ENCODE data around the gene FIZ1. TPM values are rescaled to one million over a fixed set of nuclear protein-coding genes. Genes with fewer than 3 reads are reported as not detected.
"Not testable (repeated sequence)": the region's sequence is repeated elsewhere in the genome, so short reads cannot be mapped to it uniquely, and the experiment has no call there.

Gene FIZ1
- total RNA-seq, 1 experiment from 2014 or later, result 4.1 TPM

GRCh38 chr19:55594996-55595545, 4.2 kb downstream of the FIZ1 start:
- DNase-seq (ENCODE audit: low read depth), result no peak

DNA sequence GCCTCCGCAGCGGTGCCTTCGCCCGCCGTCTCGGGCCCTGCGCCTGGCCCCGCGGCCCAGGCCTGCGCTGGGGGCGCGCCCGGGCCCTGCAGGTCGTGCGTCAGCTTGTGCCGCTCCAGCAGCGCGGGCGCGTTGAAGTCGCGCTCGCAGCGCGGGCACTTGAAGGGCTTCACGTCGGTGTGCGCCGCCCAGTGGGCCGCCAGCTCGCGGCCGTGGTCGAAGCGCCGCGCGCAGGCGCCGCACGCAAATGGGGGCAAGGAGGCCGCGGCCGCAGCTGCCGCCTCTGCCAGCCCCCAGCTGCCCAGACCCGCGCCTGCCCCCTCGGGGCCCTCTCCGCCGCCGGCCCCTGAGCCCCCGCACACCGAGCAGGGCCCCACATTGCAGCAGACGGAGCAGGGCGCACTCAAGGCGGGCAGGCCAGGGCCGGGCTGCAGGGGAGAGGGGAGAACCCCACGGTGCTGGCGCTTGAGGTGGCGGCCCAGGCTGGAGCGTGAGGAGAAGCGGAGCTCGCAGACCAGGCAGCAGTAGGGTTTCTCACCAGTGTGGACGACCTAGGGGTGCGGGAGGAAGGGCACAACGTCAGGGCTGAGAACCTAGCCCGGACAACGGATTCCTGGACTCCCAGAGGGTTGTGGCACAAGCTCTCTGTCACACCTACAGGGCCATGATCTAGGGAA, 6.1 kb downstream of the FIZ1 start:
- DNase-seq (ENCODE audit: low read depth), result no peak

DNA sequence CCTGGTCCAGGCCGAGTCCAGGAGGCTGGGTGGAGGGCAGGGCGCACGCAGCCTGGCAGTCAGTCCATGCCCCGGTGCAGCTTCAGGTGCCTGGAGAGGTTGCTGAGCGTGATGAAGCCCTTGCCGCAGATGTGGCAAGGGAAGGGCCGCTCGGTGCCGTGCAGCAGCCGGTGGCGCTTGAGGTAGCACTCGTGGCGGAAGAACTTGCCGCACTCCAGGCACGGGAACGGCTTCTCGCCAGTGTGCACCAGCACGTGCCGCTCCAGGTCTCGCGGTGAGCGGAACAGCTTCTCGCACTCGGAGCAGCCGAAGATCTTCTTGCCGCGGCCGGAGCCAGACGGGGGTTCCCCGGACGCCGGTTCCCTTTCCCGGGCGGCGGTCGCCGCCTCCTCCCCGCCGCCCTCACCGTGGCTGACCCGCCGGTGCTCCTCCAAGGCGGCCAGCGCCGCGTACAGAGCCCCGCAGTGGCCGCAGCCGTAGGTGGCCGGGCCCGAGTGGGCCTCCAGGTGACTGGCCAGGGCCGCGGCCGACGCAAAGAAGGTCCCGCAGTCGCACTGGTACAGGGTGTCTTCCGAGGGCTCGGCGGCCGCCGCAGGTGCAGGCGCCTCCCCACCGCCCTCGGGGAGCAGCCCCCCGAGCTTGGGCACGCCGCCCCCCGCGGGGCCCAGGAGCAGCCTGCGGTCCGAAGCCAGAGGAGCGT, 6.8 kb downstream of the FIZ1 start:
- no peak for DNase-seq (ENCODE audit: low read depth)

GRCh38 chr19:55591555-55591954, 7.8 kb downstream of the FIZ1 start:
- DNase-seq (ENCODE audit: low read depth), result no peak

GRCh38 chr19:55590617-55591016, 8.7 kb downstream of the FIZ1 start:
- peak; percentile 39 for DNase-seq (ENCODE audit: low read depth)

DNA sequence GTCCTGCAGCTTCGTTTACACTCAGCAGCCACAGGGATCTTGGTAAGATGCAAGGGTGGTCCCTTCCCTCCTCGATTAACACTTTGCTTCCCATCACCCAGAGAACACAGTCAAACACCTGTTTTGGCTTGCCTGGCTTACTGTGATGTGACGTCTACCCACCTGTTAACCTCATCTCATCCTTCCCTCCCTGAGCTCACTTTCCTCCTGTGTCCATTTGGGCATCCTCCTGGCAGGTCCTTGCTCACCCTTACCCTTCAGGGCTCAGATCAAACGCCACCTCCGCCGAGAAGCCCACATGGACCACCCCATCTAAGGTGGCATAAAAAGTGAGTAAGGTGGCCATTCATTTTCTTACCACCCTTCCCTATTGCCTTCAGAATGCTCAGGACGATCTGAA, 9.2 kb downstream of the FIZ1 start:
- no peak for DNase-seq (ENCODE audit: low read depth)

DNA sequence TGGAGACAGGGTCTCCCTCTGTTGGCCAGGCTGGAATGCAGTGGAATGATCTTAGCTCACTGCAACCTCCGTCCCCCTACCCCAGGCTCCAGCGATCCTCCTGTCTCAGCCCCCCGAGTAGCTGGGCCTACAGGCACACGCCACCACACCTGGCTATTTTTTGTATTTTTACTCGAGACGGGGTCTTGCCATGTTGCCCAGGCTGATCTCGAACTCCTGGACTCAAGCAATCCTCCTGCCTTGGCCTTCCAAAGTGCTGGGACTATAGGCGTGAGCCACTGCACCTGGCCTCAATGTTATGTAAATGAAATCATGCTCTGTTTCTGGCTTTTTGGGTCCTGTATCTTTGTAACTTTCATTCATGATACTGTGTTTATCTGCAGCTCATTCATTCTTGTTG, 10.6 kb downstream of the FIZ1 start:
- no peak for DNase-seq (ENCODE audit: low read depth)

DNA sequence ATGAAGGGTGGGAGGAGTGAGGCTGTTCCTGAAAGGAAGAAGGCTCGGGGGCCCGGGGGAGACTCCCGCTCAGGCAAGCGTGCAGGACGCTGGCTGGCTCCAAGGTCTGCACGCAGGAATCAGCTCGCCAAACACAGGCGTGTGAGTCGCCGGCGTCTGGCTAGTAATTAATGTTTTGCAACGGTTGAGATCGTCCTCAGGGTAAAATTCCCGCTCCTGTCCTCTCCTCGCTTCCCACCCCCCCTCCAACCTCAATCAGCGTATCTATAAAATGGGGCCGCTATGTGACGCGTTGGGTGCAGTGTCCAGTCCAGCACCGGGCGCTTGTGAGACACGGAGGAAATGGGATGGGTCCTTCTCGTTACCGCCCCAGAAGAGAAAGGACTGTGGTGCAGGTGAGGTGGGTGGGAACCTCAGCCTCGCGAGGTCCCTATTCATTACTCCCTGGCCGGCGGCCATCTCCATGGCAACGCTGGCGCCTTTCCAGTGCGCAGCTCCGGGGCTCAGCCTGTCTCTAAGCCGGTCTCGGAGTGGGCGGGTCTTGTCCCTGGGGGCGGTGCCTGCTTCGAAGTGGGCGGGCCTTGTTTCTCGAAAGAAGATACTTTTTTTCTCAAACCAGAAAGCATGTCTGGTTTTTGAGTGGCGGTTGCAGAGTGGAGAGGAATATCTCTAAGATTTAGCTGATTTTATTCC, 12.2 kb downstream of the FIZ1 start:
- DNase-seq (ENCODE audit: low read depth), result peak; percentile 97

DNA sequence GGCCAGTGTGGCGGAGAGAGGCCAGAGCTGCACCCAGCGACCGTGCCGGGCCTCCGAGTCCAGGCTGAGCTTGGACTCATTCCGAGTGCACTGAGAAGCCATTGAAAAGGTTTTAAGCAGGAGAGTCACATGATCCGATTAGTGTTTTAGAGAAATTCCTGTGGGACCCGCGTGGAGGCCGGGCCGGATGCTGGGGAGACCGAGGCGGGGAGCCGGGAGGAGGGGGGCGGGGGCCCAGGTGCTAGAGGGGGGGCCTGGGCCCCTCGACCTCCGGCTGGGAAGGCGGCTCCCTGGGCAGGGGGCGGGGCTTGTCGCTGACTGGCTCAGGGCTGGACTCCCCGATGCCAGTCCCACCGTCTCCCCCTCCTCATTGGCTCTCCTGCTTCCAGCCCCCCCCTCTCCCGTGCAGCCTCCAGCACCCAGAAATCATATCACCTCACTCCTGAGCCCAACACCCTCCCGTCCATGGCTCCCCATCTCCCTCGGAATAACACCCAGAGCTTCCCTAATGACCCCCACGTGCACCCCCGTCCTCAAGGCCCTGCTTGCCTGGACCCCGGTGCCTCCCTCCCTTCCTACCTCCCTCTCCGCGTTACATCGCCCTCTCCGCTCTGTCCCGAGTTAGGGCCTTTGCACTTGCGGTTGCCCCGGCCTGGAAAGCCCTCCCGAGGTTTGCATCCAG, 13.5 kb downstream of the FIZ1 start:
- DNase-seq (ENCODE audit: low read depth), result peak; percentile 86

DNA sequence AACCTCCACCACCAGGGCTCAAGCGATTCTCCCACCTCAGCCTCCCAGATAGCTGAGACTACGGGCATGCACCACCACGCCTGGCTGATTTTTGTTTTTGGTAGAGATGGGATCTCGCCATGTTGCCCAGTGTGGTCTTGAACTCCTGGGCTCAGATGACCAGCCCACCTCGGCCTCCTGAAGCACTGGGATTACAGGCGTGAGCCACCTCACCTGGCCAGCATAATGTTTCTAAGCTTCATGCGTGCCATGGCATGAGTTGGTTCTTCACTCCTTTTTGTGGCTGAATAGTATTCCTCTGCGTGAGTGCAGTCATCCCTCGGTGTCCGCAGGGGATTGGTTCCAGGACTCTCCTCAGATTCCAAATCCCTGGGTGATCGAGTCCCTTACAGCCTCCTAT, 14.4 kb downstream of the FIZ1 start:
- no peak for DNase-seq (ENCODE audit: low read depth)

DNA sequence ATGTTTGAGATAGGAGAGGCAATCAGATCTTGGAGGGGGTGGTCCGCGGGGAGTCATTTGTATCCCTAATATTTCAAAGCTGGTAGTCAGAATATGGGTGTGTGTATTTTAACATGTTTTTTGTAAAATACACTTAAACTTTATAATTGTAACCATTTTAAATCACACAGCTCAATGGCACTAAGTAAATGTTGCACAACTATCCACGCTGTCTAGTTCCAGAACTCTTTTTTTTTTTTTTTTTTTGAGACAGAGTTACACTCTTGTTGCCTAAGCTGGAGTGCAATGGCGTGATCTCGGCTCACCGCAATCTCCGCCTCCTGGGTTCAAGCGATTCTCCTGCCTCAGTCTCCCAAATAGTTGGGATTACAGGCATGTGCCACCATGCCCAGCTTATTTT, 15.4 kb downstream of the FIZ1 start:
- DNase-seq (ENCODE audit: low read depth), result not testable (repeated sequence)

DNA sequence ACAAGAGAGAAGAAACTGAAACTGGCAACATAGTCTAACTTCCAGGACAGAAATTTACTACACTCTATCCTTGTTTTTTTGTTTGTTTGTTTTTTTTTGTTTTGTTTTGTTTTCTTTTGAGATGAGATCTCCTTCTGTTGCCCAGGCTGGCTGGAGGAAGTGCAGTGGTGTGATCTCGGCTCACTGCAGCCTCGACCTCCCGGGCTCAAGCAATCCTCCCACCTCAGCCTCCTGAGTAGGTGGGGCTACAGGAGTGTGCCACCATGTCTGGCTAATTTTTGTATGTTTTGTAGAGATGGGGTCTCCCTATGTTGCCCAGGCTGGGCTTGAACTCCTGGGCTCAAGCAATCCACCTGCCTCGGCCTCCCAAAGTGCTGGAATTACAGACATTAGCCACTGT, 17.0 kb downstream of the FIZ1 start:
- DNase-seq (ENCODE audit: low read depth), result not testable (repeated sequence)

GRCh38 chr19:55581823-55582223, 17.5 kb downstream of the FIZ1 start:
- DNase-seq (ENCODE audit: low read depth), result no peak

DNA sequence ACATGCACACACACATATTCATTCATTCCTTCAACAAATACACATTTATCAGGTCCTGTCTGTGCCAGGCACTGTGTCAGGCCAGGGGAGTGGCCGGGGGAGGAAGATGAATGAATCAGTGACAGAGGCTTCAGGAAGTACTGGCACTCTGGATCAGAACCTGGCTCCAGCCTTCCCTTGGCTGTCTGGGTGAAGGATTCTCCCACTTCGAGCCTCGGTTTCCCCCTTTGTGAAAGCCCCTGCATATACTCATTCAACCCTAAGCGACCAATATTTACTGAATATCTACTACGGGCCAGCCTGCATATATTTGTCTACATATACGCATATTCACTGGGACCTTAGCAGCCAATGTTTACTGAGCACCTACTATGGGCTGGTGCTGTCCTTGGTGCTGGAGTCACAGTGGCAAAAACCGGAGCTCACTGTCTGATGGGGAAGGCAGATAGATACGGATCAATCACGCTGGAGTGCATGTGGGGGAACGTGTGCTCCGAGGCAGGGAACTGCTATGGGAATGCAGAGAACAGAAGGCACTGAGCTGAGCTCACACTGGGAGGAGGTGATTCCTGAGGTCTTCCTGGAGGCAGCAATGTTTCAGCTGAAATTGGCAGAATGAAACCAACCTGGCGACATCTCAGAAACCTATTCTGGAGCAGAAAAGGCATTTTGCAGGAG, 18.0 kb downstream of the FIZ1 start:
- peak; percentile 34 for DNase-seq (ENCODE audit: low read depth)

- peak; percentile 93 for DNase-seq (ENCODE audit: low read depth)
These were observed 18.6 kb downstream of the FIZ1 start, which contains the start of gene ZNF579 for GRCh38 chr19:55580628-55581144. ZNF579 (minus strand) TSS chr19:55580848; CDS start chr19:55579639, 1,209 bp downstream.

DNA sequence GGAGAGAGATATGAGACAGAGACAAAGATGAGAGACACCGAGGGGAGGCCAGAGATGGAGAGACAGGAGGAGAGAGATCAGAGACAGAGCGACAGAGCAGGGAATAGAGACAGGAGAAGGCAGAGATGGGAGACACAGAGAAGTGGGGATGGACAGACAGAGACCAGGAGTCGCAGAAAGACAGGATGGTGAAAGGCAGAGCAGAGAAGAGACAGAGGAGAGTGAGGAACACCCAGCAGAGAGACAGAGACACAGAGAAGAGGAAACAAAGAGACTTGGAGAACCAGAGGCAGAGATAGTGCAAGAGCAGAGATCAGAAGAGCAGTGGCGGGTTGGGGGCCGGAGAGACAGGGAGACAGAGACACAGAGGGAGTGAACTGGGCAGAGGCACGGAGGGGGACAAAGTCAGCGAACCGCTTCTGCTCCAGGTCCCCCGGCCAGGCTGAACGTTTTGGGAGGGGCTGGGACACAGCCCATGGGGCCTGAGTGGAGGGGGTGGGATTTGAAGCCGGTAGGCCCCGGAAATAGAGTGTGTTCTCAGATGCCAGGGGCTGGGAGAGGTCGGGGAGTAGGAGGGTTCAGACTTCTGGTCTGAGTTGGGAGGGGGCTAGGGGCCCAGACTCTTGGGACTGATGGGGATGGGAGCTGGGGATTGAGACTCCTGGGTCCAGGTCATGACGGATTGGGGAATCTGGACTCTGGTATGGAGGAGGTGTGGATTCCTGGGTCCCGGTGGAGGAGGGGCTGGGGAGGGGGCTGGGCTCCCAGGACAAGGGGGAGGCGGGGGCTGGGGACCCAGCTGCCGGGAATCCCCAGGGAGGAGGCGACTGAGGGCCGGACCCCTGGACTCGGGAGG, 19.3 kb downstream of the FIZ1 start:
- peak; percentile 30 for DNase-seq (ENCODE audit: low read depth)

DNA sequence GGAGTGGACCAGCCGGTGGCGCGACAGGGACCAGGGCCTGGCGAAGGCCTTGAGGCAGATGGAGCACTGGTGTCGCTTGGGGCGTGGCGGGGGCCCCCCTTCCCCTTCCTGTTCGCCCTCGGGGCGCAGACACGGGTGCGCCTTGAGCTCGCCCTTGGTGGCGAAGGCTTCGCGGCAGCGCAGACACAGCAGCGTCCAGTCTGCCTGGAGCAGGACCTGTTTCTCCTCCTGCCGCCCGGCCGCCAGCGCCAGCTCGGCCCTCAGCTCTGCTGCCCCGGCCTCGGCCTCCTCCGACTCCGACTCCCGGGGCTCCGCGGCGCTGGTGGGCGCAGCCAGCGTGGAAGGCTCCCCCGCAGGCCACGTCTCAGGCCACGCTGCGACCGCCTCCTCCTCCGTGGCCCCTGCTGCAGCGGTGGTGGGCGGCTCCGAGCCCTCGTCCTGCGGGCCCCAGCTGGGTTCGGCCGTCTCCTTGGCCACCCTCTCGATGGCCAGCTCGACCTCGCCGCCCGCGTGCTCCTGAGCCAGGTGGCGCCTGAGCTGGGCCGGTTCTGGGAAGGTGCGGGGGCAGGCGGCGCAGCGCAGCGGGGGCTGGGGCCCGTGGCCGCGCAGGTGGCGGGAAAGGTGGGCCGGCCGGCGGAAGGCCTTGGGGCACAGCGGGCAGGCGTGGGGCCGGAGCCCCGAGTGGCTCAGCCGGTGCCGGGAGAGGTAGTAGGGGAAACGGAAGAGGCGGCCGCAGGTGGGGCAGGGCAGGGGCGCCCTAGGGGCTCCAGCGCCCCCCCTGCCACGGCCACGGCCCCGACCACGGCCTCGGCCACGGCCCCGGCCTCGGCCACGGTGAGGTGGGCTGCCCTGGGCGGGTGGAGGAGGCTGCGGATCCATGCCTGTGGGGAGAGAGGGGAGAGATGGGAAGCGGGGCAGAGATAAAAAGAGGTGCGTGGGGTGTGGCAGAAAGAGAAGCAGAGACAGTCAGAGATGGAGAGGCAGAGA, 20.3 kb downstream of the FIZ1 start:
- DNase-seq (ENCODE audit: low read depth), result no peak

GRCh38 chr19:55578031-55578760, 21.1 kb downstream of the FIZ1 start:
- no peak for DNase-seq (ENCODE audit: low read depth)

Data from Daoy (cell line).